Progenitor cell of endocrine pancreas (in vitro differentiated cells): Measurements from ENCODE around the gene STK17A. TPM values are rescaled to one million over a fixed set of nuclear protein-coding genes. Genes with fewer than 3 reads are reported as not detected.

Source experiments
- DNase-seq: peaks from one replicate; pipeline ENCODE4 v3.0.0; 2021; ENCODE audit warnings: low spot score; ENCODE audit not compliant: unreplicated experiment
- H3K27ac Mint-ChIP-seq: 2 replicates; pipeline ENCODE4 v1.8.0; 2021; ENCODE audit warnings: mild to moderate bottlenecking, moderate library complexity, mixed read lengths
- H3K27me3 Mint-ChIP-seq: 2 replicates; pipeline ENCODE4 v1.8.0; 2021; ENCODE audit warnings: mixed read lengths
- H3K36me3 Mint-ChIP-seq: 2 replicates; pipeline ENCODE4 v1.8.0; 2022; ENCODE audit warnings: mixed read lengths; ENCODE audit not compliant: insufficient read depth
- H3K4me1 Mint-ChIP-seq: 2 replicates; pipeline ENCODE4 v1.8.0; 2021; ENCODE audit warnings: low read depth, mixed read lengths
- H3K4me3 Mint-ChIP-seq: 2 replicates; pipeline ENCODE4 v1.8.0; 2021; ENCODE audit warnings: low read depth, mild to moderate bottlenecking, moderate library complexity, mixed read lengths
- H3K9me3 Mint-ChIP-seq: 2 replicates; pipeline ENCODE4 v1.8.0; 2021; ENCODE audit warnings: low read depth, mixed read lengths
- total RNA-seq: library from RNA; stranded (reverse); gene quantifications from 2 replicates; pipeline ENCODE4 v1.2.1, GENCODE V29; 2021
- TF ChIP-seq, protein P1 (sequence below): fragments of 200-600 bp; sonication (generic); IDR thresholded peaks from one replicate; pipeline ENCODE4 v1.5.0; 2021; ENCODE audit warnings: antibody characterized with exemption, mild to moderate bottlenecking; ENCODE audit not compliant: unreplicated experiment

Gene STK17A
- total RNA-seq, 1 donor from 2014 or later: 23.0 TPM

DNA sequence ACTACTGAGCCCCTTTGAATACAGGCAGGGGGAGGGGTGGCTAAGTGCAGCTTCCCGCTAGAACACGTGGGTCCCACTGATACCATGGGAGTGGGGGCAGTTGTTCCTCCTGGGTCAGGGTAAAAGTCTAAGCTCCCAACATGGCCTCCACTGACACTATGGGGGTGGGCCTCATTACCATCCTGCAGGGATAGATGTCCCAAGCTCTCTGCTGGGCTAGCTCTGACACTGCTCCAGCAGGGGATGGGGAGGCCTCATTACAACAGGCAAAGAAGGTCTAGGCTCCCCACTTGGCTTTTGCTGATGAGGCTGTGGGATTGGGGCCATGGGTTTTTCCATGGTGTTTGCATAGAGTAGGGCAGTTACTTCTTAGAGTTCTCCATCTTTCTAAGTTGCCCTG lies 51.5 kb downstream of the STK17A start:
- TF ChIP-seq, protein P1, sequence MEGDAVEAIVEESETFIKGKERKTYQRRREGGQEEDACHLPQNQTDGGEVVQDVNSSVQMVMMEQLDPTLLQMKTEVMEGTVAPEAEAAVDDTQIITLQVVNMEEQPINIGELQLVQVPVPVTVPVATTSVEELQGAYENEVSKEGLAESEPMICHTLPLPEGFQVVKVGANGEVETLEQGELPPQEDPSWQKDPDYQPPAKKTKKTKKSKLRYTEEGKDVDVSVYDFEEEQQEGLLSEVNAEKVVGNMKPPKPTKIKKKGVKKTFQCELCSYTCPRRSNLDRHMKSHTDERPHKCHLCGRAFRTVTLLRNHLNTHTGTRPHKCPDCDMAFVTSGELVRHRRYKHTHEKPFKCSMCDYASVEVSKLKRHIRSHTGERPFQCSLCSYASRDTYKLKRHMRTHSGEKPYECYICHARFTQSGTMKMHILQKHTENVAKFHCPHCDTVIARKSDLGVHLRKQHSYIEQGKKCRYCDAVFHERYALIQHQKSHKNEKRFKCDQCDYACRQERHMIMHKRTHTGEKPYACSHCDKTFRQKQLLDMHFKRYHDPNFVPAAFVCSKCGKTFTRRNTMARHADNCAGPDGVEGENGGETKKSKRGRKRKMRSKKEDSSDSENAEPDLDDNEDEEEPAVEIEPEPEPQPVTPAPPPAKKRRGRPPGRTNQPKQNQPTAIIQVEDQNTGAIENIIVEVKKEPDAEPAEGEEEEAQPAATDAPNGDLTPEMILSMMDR: no peak

DNA sequence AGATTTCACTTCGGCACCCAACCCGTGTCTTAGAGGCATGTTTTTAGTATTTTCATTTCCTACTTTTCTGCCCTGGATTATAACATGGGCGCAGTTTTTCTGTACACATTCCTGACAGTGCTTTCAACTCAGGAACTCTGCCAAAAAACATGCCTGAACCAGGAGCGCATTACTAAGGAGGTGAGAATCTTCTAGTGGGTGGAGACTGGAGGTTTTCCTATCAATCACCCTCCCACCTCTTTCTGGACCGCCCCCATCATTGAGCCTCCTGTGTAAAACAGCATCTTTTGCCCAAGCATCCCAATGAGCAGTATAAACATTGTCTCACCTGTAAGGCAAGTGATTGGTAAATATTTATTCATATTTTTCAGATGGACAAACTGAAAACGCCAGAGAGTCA lies 53.2 kb downstream of the STK17A start:
- H3K27me3 Mint-ChIP-seq: no peaks in the 10 kb centered on the region
- no peak overlapping the region for H3K4me3 Mint-ChIP-seq
- no peaks in the 10 kb centered on the region for H3K9me3 Mint-ChIP-seq
- peaks cover 8% of the 10 kb centered on the region for H3K4me1 Mint-ChIP-seq
- no peak for DNase-seq
- H3K36me3 Mint-ChIP-seq: peaks cover 41% of the 10 kb centered on the region
- TF ChIP-seq, protein P1: no peak
- peak overlapping the region; percentile 22 for H3K27ac Mint-ChIP-seq

More for the DNA sequence above, 51.5 kb downstream of the STK17A start:
- Mint-ChIP-seq H3K4me3 (no peak overlapping the region), H3K4me1 (peaks cover 5% of the 10 kb centered on the region), H3K27ac (peak overlapping the region; percentile 77), H3K36me3 (peaks cover 44% of the 10 kb centered on the region), H3K9me3 (no peaks in the 10 kb centered on the region), H3K27me3 (no peaks in the 10 kb centered on the region)
- no peak for DNase-seq

DNA sequence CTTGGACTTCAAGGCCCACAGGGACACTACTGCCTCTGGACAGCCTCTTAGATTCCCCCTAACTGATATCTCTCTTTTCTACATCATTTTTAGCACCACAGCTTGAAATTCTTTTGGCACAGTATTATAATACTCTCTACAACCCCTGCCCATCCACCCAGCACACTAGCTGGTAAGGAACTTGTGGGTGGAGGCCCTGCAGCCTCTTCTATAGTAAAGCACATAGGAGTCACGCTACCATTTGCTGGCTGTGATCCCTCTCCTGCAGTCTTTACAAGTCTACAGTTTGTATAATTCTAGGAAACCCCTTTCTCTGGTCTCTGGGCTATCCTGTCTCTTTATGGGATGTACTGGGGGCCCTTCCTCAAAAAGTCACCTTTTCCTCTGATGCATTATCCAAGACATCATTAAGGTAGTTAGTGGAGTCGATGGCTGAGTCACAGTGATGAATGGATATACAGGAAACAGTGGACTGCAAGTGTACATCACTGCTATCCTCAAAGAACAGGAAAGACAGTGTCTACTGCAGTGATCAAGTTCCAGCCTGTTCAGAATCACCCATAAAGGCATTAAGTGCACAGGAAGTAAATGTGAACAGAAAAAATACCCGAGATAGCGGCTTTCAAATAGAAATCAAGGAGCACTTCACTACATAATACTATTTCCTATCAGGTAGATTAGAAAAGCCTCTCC lies 54.4 kb downstream of the STK17A start:
- no peak for DNase-seq
- peak overlapping the region; percentile 34 for H3K27ac Mint-ChIP-seq
- H3K27me3 Mint-ChIP-seq: no peaks in the 10 kb centered on the region
- H3K36me3 Mint-ChIP-seq: peaks cover 33% of the 10 kb centered on the region
- H3K4me3 Mint-ChIP-seq: no peak overlapping the region
- peaks cover 8% of the 10 kb centered on the region for H3K4me1 Mint-ChIP-seq
- no peaks in the 10 kb centered on the region for H3K9me3 Mint-ChIP-seq
- TF ChIP-seq, protein P1: no peak

DNA sequence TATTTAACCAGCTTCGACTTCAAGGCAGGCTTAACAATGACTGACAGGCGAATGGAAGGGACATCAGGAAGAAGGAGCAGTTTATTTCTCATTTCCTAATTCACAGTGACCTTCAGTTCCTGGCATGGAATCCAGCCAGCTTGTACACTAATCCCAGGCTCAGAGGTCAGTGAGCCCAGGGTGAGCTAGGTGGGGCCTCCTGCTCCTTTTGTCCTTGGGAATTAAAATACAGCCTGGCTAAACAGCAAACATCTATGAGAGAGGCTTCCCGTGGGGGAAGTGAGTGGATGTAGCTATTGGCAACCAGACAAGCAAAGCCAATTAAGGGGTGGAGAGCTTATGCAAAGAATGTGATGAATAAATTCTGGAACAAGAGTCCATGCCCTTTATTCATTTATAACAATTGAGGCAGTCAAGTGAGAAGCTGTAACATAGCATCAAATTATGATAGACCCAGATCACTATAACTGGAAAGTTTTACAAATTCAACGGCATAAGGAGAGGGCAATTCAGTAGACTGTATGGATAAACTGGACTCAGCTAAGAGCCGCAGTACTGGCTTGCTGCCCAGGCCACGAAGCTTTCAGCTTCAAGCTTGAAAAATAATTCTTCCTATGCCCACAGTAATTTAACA lies 57.1 kb downstream of the STK17A start:
- Mint-ChIP-seq H3K4me1 (peaks cover 8% of the 10 kb centered on the region), H3K27me3 (no peaks in the 10 kb centered on the region), H3K36me3 (peaks cover 28% of the 10 kb centered on the region), H3K27ac (peak overlapping the region; percentile 70), H3K9me3 (no peaks in the 10 kb centered on the region), H3K4me3 (no peak overlapping the region)
- TF ChIP-seq, protein P1: no peak
- no peak for DNase-seq

DNA sequence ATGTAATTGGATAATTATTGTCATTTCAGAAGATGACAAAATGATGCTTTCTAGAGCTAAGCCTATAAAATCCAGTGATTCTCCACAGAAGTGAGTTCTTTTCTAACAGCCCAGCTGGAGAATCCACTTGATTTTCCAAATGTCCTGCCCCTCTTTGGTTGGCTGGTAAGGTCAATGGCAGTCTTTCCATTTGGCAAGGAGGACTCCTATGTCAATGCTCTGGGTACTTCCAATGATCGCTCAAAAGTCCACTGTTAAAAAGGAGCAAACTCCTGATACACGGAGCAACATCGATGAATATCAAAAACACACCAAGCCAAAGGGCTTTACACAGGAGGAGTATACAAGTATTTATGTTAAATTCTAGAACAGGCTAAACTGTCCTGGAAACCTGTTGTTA lies 57.8 kb downstream of the STK17A start:
- no peak for DNase-seq
- H3K27ac Mint-ChIP-seq: no peak overlapping the region
- H3K36me3 Mint-ChIP-seq: peaks cover 24% of the 10 kb centered on the region
- no peaks in the 10 kb centered on the region for H3K9me3 Mint-ChIP-seq
- no peaks in the 10 kb centered on the region for H3K27me3 Mint-ChIP-seq
- TF ChIP-seq, protein P1: no peak
- no peak overlapping the region for H3K4me3 Mint-ChIP-seq
- peaks cover 7% of the 10 kb centered on the region for H3K4me1 Mint-ChIP-seq
